ENCODE measurements around the gene HK1.

- no peak for TF ChIP-seq CTCF (IDR thresholded peaks at IDR 0.05; ENCODE audit: low read depth, low read length)
- no peak for TF ChIP-seq EZH2phosphoT487 (IDR thresholded peaks at IDR 0.05; ENCODE audit: low read depth)
Observed at GRCh38 chr10:69409176-69409495, 130.8 kb downstream of the HK1 start.
